GM18858 (cell line): ENCODE data around the gene UBE2G1.

Source experiments
- ATAC-seq: cut with Tn5 transposase; IDR thresholded peaks from one replicate; pipeline ENCODE4 v1.9.1; 2021; ENCODE audit not compliant: unreplicated experiment

The UBE2G1 gene

DNA sequence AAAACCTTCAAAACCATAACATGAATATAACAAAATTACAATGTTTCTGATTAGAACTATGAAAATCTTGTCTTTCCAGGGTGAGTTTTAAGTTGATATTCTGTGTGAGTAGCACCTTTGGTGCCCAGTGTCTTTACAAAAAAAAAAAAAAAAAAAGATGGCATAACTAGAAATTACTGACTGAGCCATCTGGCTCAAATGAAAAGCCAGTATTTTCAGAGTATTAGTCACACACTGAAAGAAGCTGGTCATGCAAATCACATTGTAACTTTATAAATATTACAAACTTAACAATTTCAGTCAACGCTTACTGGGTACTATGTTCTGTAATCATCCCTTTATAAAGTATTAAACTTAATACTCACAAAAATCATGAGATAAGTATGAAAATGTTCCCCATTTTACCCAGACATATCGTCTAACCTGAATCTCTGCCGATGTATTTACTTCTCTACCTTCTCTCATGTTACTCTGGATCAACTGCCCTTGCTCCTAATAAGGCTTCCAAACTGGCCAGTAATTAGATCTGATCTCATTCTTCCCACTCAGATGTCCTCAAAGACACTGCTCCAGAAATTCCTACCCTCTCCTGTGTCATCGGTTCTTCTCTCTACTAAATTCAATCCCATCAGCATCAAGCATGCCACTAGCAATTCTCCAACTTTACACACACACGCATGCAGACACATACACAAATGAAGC lies 25.4 kb downstream of the UBE2G1 start:
- ATAC-seq: no peak

DNA sequence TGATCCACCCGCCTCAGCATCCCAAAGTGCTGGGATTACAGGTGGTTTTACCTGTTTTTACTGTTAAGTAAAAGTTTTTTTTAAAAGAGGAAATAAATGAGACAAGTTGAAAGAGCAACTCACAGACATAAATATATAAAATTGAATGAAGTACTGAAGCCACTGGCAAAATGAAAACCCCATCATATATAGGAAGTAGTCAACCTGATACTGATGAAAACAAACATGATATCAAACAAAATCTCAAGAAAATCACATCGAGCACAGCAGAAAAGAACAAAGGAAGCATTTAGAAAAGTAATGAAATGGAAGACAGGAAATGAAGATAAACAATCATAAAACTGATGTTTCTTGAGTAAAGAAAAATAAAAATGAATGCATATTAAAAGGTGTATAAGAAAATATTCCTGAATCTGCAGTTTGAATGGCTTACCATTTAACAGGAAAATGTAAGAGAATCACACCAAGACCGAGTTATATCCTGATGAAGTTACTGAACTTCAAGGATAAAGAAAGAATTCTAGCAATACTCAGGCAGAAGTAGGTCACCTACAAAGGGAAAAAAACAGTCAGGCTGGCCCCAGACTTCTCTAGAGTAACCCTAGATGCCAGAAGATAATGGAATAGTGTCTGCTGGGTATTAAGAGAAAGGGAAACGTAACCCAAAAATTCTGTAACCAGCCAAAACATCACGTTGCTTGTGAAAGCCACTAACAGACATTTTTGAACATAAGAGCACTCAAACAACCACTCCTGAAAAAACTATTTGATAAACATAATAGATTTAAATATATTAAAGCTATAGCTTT lies 31.5 kb downstream of the UBE2G1 start:
- ATAC-seq: no peak

DNA sequence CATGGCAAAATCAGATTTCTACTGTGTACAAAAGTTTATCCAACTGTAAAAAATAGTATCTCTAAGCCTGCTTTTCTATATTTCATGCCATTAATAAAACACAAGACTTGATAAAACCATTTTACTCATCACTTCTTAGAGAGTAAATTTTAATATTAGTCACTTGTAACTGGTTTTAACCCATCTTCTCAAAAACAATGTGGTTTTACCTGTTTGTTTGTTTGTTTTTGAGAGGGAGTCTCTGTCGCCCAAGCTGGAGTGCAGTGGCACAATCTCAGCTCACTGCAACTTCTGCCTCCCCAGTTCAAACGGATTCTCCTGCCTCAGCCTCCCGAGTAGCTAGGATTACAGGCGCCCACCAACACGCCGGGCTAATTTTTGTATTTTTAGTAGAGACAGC lies 32.1 kb downstream of the UBE2G1 start:
- ATAC-seq: no peak

DNA sequence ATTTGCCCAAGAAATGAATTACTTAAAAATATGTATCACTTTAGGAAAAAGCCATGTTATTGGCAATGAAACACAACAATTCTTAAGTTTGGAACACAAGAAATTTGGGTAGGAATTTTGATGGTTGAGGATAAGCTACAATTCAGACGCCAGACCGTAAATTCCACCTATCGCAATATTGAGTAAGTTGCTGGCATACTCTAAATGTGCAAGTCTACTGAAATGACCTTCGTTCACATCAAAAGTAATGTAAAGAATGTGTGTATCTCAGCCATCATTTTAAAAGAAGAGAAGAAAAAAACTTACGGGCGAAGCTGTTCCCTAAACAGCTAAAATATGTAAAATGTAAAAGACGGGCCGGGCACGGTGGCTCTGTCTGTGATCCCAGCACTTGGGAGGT lies 33.4 kb downstream of the UBE2G1 start:
- ATAC-seq: no peak

GRCh38 chr17:4332296-4332970 lies 34.0 kb downstream of the UBE2G1 start:
- no peak for ATAC-seq

DNA sequence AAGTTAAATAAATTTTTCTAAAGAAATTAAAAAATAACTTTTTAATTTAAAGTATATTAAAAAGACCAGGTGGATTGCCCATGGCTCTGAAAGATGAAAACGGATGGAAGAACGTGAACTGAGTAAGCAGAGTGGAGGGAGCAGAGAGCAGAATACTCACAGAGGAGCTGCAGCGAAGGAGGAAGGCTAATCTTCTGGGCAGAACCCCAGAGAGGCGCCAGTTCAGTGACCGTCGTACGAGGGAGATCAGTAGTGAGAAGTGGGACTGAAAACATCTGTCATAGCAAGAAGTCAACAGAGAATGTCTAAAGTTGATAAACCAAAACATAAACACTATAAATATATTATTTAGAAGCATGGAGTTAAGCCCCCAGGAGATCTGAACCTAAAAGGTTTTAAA lies 34.9 kb downstream of the UBE2G1 start:
- ATAC-seq: no peak

DNA sequence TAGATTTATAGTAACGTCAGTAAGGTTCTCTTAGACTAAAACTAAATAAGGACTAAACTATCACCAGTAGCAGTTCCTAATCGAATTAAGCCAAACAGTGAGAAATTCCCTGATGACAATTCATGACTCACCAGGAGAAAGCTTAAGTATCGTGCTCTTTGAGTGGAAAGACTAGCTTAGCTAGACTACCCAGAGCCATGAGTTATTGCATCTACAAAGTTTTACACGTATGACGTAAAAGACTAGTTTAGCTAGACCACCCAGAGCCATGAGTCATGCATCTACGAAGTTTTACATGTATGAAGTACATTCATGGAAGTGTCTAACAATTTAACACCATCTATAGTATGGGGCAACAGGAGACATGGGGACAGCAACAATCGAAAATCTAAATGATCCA lies 36.6 kb downstream of the UBE2G1 start:
- ATAC-seq: no peak

- no peak for ATAC-seq
These were observed 38.9 kb downstream of the UBE2G1 start for GRCh38 chr17:4327606-4328005.

- ATAC-seq: no peak
These were observed 39.9 kb downstream of the UBE2G1 start for GRCh38 chr17:4326608-4327007.

GRCh38 chr17:4326112-4326511 lies 40.4 kb downstream of the UBE2G1 start:
- ATAC-seq: no peak

DNA sequence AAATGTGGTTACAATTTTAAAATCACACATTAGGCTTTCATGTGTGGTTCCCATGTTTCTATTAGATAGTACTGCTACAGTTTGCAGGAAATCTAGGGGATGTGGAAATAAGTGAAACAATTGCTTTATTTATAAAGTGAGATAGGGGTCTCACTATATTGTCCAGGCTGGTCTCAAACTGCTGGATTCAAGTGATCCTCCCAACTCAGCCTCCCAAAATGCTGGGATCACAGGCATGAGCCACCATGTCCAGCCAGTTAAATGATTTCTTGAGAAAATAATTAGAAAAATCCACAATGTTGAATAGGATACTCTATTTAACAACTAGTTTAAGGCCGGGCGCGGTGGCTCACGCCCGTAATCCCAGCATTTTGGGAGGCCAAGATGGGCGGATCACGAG lies 42.0 kb downstream of the UBE2G1 start:
- ATAC-seq: no peak

GRCh38 chr17:4319221-4319620 lies 47.3 kb downstream of the UBE2G1 start:
- ATAC-seq: no peak

- no peak for ATAC-seq
These were observed 47.9 kb downstream of the UBE2G1 start for GRCh38 chr17:4318596-4318995.

GRCh38 chr17:4318186-4318585 lies 48.3 kb downstream of the UBE2G1 start:
- ATAC-seq: no peak

DNA sequence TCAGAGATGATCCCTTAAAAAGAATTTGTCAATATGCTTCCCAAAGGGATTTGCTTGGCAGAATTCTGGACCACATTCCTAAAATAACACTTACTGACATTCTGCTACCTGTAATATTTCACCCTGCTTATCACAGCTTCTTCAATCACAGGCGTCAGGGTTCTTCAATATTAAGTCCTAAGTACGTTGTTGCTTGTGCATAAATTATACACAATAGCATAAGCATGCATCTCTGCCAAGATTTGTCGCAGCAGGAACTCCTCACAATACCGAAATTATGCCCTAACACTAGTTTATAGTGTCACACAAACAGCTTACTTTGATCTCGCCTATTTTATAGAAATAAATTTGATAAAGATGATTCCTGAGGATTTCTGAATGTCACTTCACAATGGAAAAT lies 48.9 kb downstream of the UBE2G1 start:
- ATAC-seq: no peak

DNA sequence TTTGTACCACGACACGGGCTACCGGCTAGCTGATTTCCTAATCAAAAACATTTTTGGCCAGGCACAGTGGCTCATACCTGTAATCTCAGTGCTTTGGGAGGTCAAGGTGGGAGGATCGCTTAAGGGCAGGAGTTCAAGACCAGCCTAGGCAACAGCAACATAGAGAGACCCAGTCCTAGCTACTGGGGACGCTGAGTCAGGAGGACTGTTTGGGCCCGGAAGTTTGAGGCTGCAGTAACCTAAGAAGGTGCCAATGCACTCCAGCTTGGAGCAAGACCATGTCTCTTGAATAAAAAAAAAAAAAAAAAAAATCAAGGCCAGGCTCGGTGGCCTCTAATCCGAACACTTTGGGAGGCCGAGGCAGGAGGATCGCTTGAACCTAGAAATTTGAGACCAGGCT lies 49.8 kb downstream of the UBE2G1 start:
- no peak for ATAC-seq

GRCh38 chr17:4314618-4315017 lies 51.9 kb downstream of the UBE2G1 start:
- no peak for ATAC-seq

DNA sequence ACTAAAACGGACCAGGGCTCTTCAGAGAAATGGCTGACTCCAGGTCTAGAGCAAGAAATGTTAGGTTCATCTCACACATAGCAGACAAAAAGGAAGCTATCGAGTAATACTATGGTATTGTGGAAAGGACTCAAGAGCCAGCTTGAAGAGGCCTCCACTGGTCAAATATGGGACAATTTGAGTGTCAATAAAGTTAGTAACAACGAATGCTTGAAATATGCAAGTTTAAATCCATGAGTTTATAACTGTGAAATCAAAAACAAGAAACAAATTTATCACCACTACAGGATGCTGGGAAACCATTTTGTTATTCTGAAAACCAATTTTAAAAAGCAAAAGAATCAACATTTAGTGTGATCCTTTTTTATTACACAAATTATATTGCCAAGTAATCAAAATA lies 52.3 kb downstream of the UBE2G1 start:
- no peak for ATAC-seq

DNA sequence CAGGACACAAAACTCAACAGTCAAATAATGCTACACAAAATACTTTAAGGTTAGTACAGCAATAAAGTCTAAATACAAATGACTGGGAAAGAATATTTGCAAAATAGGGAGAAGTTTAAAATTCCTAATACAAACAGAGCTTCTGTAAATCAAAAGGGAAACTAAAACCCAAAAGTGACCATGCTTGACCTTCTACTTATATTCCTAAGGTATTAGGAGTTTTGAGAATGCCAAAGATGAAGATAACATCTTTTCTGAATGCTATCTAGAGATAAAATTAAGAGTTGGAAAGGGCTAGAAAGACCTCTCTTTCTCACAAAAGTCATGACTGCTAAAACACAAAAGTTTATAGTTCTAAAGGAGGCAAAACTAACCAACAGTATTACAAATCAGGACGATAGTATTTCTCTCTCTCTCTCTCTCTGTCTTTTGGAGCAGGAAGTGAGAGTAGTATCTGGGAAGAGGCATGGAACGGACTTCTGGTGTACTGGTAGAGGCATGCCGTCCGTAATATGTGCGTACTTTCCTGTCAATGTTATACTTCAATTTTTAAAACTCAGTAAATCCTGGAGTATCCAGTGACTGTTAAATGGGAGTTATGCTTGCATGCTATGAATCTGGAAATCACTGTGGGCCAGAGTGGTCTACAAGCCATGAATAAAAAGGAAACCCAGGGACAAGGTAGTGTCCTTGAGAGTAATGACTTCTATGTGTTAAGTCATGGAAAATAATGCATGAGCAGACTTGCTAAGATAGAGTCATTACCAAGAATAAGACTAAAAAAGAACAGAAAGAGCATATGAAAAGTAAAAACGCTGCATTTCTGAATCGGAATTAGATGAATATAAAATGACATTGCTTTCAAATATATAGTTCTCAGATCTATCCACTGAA lies 53.0 kb downstream of the UBE2G1 start:
- ATAC-seq: no peak

DNA sequence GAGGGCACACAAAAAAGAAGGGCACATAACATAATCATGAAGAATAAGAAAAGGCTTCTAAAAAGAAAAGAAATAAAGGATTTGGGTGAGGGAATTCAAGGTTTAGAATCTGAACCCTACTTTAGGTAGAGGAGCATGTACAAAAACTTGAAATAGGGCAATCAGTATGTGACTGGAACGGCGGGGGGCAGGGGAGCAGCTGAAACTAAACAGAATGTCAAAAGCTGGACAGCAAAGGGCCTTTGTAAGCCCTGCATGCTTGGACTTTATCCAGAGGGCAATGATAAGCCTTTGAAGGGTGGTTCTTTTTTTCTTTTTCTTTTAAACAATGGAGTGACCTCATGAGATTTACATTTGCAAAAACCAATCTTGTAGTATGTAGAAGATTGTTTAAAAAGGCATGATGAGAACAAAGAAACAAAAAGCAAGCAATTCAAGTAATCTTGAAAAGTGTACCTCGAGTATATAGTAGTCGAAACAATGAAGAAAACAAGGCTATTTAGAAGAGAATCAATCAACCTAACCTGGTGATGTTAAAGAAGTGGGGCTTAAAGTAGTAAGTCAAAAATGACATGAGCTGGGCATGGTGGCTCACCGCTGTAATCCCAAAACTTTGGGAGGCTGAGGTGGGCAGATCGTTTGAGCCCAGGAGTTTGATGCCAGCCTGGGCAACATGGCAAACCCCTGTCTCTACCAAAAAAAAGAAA lies 56.0 kb downstream of the UBE2G1 start:
- ATAC-seq: no peak
